ENCODE data around the gene HAAO. TPM values are rescaled to one million over a fixed set of nuclear protein-coding genes. Genes with fewer than 3 reads are reported as not detected.

Gene HAAO
- total and polyA plus RNA-seq, 2 of the 8 experiments (the other 6 are each of a cell fraction or from before 2014, with no cell fraction given), result 2.5 to 7.0 TPM

DNA sequence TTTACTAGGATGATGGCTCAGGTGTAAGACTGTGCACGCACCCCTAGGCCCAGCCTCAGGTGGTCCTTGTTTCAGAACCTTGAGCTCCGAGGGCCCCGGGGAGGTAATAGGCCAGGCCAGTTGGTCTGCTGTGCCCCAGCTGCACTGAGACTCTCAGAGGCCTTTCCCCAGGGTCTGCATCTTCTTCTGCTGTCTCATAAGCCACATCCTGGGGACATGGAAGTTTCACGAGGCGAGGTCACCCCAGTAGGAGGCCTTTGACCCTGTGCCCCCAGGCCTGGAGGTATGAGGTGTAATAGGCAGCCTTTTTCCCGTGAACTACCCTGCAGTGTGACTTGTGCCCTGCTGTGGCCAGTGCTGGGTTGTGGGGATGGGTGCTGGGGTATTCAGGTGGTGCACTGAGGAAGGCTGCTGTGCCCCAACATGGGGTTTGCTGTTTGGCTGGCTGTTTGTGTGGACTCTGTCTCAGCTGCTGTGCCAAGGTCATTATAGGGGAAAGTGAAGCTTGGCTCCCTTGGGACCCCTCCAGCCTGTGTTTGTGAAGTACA is 35.3 kb downstream of the HAAO start:
- Histone ChIP-seq H3K56ac (replicated peaks; ENCODE audit: insufficient read length, low read depth, low read length) (no peak overlapping the region), H3K79me2 (ENCODE audit: control insufficient read depth in 1 of 2, insufficient read depth in 2 of 2, low read length in 2 of 2) (no peaks in the 10 kb centered on the region), H4K91ac (replicated peaks; ENCODE audit: insufficient read length, low read length) (no peak overlapping the region), H4K5ac (ENCODE audit: insufficient read length, low read depth, low read length) (no peak overlapping the region), H2BK5ac (ENCODE audit: low read depth, low read length) (no peak overlapping the region), H3K18ac (ENCODE audit: extremely low read depth, low read length) (no peak overlapping the region), H2BK120ac (replicated peaks; ENCODE audit: low read depth, low read length) (no peak overlapping the region), H2AFZ (ENCODE audit: low read length) (no peak overlapping the region), H2AK5ac (ENCODE audit: low read depth, low read length) (no peak overlapping the region), H3K36me3 (ENCODE audit: control insufficient read depth in 2 of 4, insufficient read depth in 4 of 4, low read length in 3 of 4) (peaks cover 0 to 3% (median 0%) of the 10 kb centered on the region in 4 experiments; a peak in 2 of 8 replicates), H3K9ac (replicated peaks in 1 of 4; ENCODE audit: extremely low read depth in 1 of 4, low read depth in 3 of 4, low read length in 3 of 4) (no peak overlapping the region), H3K4me1 (replicated peaks in 1 of 4; ENCODE audit: control insufficient read depth in 3 of 4, insufficient read depth in 4 of 4, low read length in 3 of 4) (no peaks in the 10 kb centered on the region), H3K4me3 (ENCODE audit: extremely low read depth in 1 of 4, insufficient read depth in 2 of 4, low read depth in 3 of 4, low read length in 4 of 4) (no peak overlapping the region), H3K9me3 (ENCODE audit: insufficient read depth in 2 of 2, low read depth in 1 of 2, low read length in 1 of 2) (no peaks in the 10 kb centered on the region), H3K27ac (ENCODE audit: low read depth, low read length) (no peak overlapping the region; the same call in 1 of the 2 replicates), H4K8ac (ENCODE audit: extremely low read depth, insufficient read depth, low read length) (no peak overlapping the region), H2BK20ac (ENCODE audit: low read length) (no peak overlapping the region), H3K23ac (ENCODE audit: insufficient read length) (no peak overlapping the region), H3K4me2 (ENCODE audit: insufficient read depth in 1 of 2, low read depth in 2 of 2, low read length in 2 of 2) (no peak overlapping the region), H3K27me3 (replicated peaks in 1 of 4; ENCODE audit: control insufficient read depth in 3 of 4, extremely low read depth in 1 of 4, insufficient read depth in 3 of 4, low read length in 3 of 4) (no peaks in the 10 kb centered on the region), H2BK12ac (ENCODE audit: low read depth, low read length) (no peak overlapping the region), H2BK15ac (ENCODE audit: low read length) (no peak overlapping the region), H3K14ac (ENCODE audit: insufficient read length) (no peak overlapping the region), H3K4ac (replicated peaks; ENCODE audit: insufficient read length, low read depth, low read length) (peak overlapping the region; percentile 21), H3K23me2 (ENCODE audit: low read depth, low read length) (no peaks in the 10 kb centered on the region), H3K79me1 (ENCODE audit: low read depth, low read length) (no peaks in the 10 kb centered on the region; the same call in 1 of the 2 replicates), H4K20me1 (replicated peaks in 1 of 2; ENCODE audit: control insufficient read depth in 1 of 2, insufficient read depth in 2 of 2, low read length in 2 of 2) (no peaks in the 10 kb centered on the region)
- TF ChIP-seq TBP (IDR thresholded peaks at IDR 0.05; ENCODE audit: low read depth, low read length), result no peak
- TF ChIP-seq SIX5 (IDR thresholded peaks at IDR 0.05; ENCODE audit: low read depth, low read length), result no peak
- TF ChIP-seq SRF (IDR thresholded peaks at IDR 0.05; ENCODE audit: low read depth, low read length), result no peak
- no peak for TF ChIP-seq RAD21 (IDR thresholded peaks at IDR 0.05 in 1 of 2, conservative IDR thresholded peaks at IDR 0.05 in 1 of 2; ENCODE audit: low read depth in 2 of 2, low read length in 2 of 2)
- no peak for TF ChIP-seq POLR2AphosphoS5 (IDR thresholded peaks at IDR 0.05; ENCODE audit: low read depth, low read length)
- no peak for TF ChIP-seq FOSL1 (IDR thresholded peaks at IDR 0.05; ENCODE audit: insufficient read depth, low read depth, low read length)
- TF ChIP-seq CBX8 (IDR thresholded peaks at IDR 0.05; ENCODE audit: borderline replicate concordance, low read depth, low read length), result no peak
- no peak for TF ChIP-seq NANOG (IDR thresholded peaks at IDR 0.05; ENCODE audit: insufficient read depth, low read depth, low read length, poor library complexity, severe bottlenecking)
- 91% methylated on average over 6 of the region's 6 CpGs; no CpG with 5 or more reads in 1 of the 2 experiments for WGBS, 2 experiments (ENCODE audit: extremely low coverage in 1 of 2, insufficient coverage in 1 of 2, insufficient read length in 1 of 2, insufficient replicate concordance in 2 of 2, low coverage in 1 of 2, low lambda C conversion rate in 2 of 2, missing lambda C conversion rate in 1 of 2)
- FAIRE-seq (no peak), DNase-seq (ENCODE audit: low read depth in 1 of 2, low spot score in 2 of 2) (no peak)
- ChIA-PET CTCF (ENCODE audit: partially characterized antibody) (interaction anchor here (1.2 to 4.5 kb wide), 6 partner anchors 12 to 37 kb away, joined by 3 to 23 read pairs (median 6); no protein-coding TSS in a partner anchor), POLR2A (ENCODE audit: partially characterized antibody) (interaction anchor here (1.2 to 1.8 kb wide), 2 partner anchors 11 to 415 kb away, joined by 4 read pairs; no protein-coding TSS in a partner anchor)

Measured in H1 (cell line).